Loucy (cell line): ENCODE measurements around the gene USP21.

Experiments used
- CTCF ChIP-seq: fragments of 200-600 bp; sonication (generic); conservative IDR thresholded peaks from 2 replicates; pipeline ENCODE4 v1.5.1; 2014; ENCODE audit warnings: mild to moderate bottlenecking, antibody characterized with exemption, low read length
- EZH2phosphoT487 ChIP-seq: fragments of 200-600 bp; IDR thresholded peaks from 2 replicates; pipeline ENCODE4 v1.6.1; 2018; ENCODE audit warnings: antibody characterized with exemption, mild to moderate bottlenecking, moderate library complexity, borderline replicate concordance

- no peak for TF ChIP-seq CTCF
- TF ChIP-seq EZH2phosphoT487 = no peak
Observed at GRCh38 chr1:161198194-161198896, 39.0 kb downstream of the USP21 start.
